K562 (cell line): ENCODE measurements around the gene PHLDA3. TPM values are rescaled to one million over a fixed set of nuclear protein-coding genes. Genes with fewer than 3 reads are reported as not detected.

ENCODE experiments used
- ARID2 ChIP-seq: fragments of 450-650 bp; IDR thresholded peaks from 2 replicates; pipeline ENCODE4 v1.6.1; 2017; ENCODE audit warnings: antibody characterized with exemption, mild to moderate bottlenecking
- CREB3 ChIP-seq: fragments of 450-650 bp; conservative IDR thresholded peaks from 2 replicates; pipeline ENCODE4 v1.6.1; 2016; ENCODE audit warnings: missing genetic modification characterization, low read depth, mild to moderate bottlenecking, missing compliant biosample characterization, moderate library complexity
- ESRRB ChIP-seq: fragments of 250-450 bp; sonication (Bioruptor Pico); IDR thresholded peaks from 2 replicates; pipeline ENCODE4 v1.5.0; 2020; ENCODE audit warnings: mild to moderate bottlenecking, moderate library complexity, borderline replicate concordance
- HDAC6 ChIP-seq: IDR thresholded peaks from 2 replicates; pipeline ENCODE4 v1.6.1; 2012; ENCODE audit warnings: low read depth, mild to moderate bottlenecking, control low read depth, inconsistent platforms, low read length, moderate library complexity
- HDGF ChIP-seq: fragments of 450-650 bp; IDR thresholded peaks from 2 replicates; pipeline ENCODE4 v1.6.1; 2016
- MCM5 ChIP-seq: fragments of 450-650 bp; IDR thresholded peaks from 2 replicates; pipeline ENCODE4 v1.6.1; 2016; ENCODE audit warnings: low read depth
- MITF ChIP-seq: IDR thresholded peaks from 2 replicates; pipeline ENCODE4 v1.6.1; 2014; ENCODE audit warnings: antibody characterized with exemption
- MLLT1 ChIP-seq, 2 experiments: fragments of 450-650 bp; IDR thresholded peaks; 2 replicates each; pipeline ENCODE4 v1.6.1; 2016
- POLR3A ChIP-seq: IDR thresholded peaks from 2 replicates; pipeline ENCODE4 v1.6.1; 2011; ENCODE audit warnings: borderline replicate concordance, mild to moderate bottlenecking, moderate library complexity; ENCODE audit not compliant: insufficient read length, insufficient read depth; ENCODE audit errors: extremely low read depth
- PRMT5 ChIP-seq: sonication (generic); formaldehyde crosslinking; IDR thresholded peaks from 2 replicates; pipeline ENCODE4 v1.5.0; 2020; ENCODE audit warnings: missing genetic modification reagents
- SNIP1 ChIP-seq: fragments of 450-650 bp; IDR thresholded peaks from 2 replicates; pipeline ENCODE4 v1.7.1; 2017; ENCODE audit warnings: low read depth, mild to moderate bottlenecking
- SPI1 ChIP-seq: IDR thresholded peaks from 2 replicates; pipeline ENCODE4 v1.6.1; 2011; ENCODE audit warnings: low read depth, low read length, control low read depth, borderline replicate concordance
- STAG1 ChIP-seq: sonication (generic); formaldehyde crosslinking; IDR thresholded peaks from 2 replicates; pipeline ENCODE4 v1.5.0; 2020; ENCODE audit warnings: missing genetic modification reagents, borderline replicate concordance
- STAT5B ChIP-seq: fragments of 250-450 bp; sonication (Bioruptor Pico); IDR thresholded peaks from 2 replicates; pipeline ENCODE4 v1.8.0; 2021; ENCODE audit warnings: mild to moderate bottlenecking, inconsistent platforms
- TAL1 ChIP-seq: fragments of 450-650 bp; IDR thresholded peaks from 2 replicates; pipeline ENCODE4 v1.6.1; 2016; ENCODE audit warnings: mild to moderate bottlenecking
- U2AF1 ChIP-seq: fragments of 200-400 bp; formaldehyde crosslinking; optimal IDR thresholded peaks from 2 replicates; pipeline ENCODE3; 2017; ENCODE audit warnings: mild to moderate bottlenecking, low read depth, low read length, moderate library complexity
- ZBTB33 ChIP-seq: sonication (generic); formaldehyde crosslinking; IDR thresholded peaks from 2 replicates; pipeline ENCODE4 v1.8.1; 2023; ENCODE audit warnings: mild to moderate bottlenecking, missing genetic modification reagents
- ZNF121 ChIP-seq: sonication (generic); formaldehyde crosslinking; conservative IDR thresholded peaks from 2 replicates; pipeline ENCODE4 v1.8.0; 2022; ENCODE audit warnings: missing genetic modification reagents
- ZNF655 ChIP-seq: fragments of 250-450 bp; sonication (Bioruptor Pico); IDR thresholded peaks from 2 replicates; pipeline ENCODE4 v1.5.0; 2021
- ZNF695 ChIP-seq: fragments of 450-650 bp; formaldehyde crosslinking; IDR thresholded peaks from 2 replicates; pipeline ENCODE4 v1.4.0; 2020; ENCODE audit warnings: mild to moderate bottlenecking, moderate library complexity
- polyA plus RNA-seq, 8 experiments: library from polyadenylated mRNA; depleted of rRNA in 4 of 8; stranded (reverse) in 5 of 8; unstranded in 3 of 8; fragments of >200 nt; fragmentation: Nextera tagmentation in 2 of 8; fragmentation: Illumina TruSeq in 1 of 8; extraction: Ambion mirVana in 2 of 8; extraction: Trizol in 1 of 8; gene quantifications; 2 replicates each; pipeline versions ENCODE4 v1.2.1 to v1.2.3, GENCODE V29; 2011 to 2014; ENCODE audit warnings: inconsistent platforms in 1 of 8, missing spikeins in 1 of 8
- total RNA-seq, 7 experiments: library from RNA; depleted of rRNA in 6 of 7; stranded (reverse); fragments of >200 nt in 6 of 7; fragmentation: Illumina TruSeq in 2 of 7; extraction: Trizol in 2 of 7; gene quantifications; 2 replicates each; pipeline versions ENCODE4 v1.2.1 to v1.2.3, GENCODE V29; 2011 to 2021; ENCODE audit warnings: low replicate concordance in 1 of 7

The PHLDA3 gene
- total and polyA plus RNA-seq, 9 of the 15 experiments (the other 6 are each of a cell fraction or from before 2014, with no cell fraction given): 0.11 to 0.27 TPM; not detected in 7

GRCh38 chr1:201481761-201482493 lies 12.9 kb upstream of the PHLDA3 start (continued):
- TF ChIP-seq MLLT1 (IDR thresholded peaks at IDR 0.05) (no peak), STAG1 (peak; percentile 78), ZNF121 (CRISPR knock-in tag) (no peak), STAT5B (CRISPR knock-in tag) (no peak), SNIP1 (no peak), HDAC6 (no peak), SPI1 (no peak), HDGF (no peak), ZNF695 (CRISPR knock-in tag) (no peak), ZBTB33 (CRISPR knock-in tag) (peak; percentile 25; the same call in 1 of the 2 replicates), ESRRB (CRISPR knock-in tag) (no peak), MCM5 (no peak), ZNF655 (CRISPR knock-in tag) (no peak), CREB3 (tag) (no peak), ARID2 (peak; percentile 66), TAL1 (no peak), U2AF1 (no peak), POLR3A (no peak), MITF (no peak), PRMT5 (no peak)
